ENCODE measurements around the gene FASLG. TPM values are rescaled to one million over a fixed set of nuclear protein-coding genes. Genes with fewer than 3 reads are reported as not detected.
"Not testable (repeated sequence)": the region's sequence is repeated elsewhere in the genome, so short reads cannot be mapped to it uniquely, and the experiment has no call there.

Gene FASLG
- total RNA-seq, 1 experiment from 2014 or later = not detected

DNA sequence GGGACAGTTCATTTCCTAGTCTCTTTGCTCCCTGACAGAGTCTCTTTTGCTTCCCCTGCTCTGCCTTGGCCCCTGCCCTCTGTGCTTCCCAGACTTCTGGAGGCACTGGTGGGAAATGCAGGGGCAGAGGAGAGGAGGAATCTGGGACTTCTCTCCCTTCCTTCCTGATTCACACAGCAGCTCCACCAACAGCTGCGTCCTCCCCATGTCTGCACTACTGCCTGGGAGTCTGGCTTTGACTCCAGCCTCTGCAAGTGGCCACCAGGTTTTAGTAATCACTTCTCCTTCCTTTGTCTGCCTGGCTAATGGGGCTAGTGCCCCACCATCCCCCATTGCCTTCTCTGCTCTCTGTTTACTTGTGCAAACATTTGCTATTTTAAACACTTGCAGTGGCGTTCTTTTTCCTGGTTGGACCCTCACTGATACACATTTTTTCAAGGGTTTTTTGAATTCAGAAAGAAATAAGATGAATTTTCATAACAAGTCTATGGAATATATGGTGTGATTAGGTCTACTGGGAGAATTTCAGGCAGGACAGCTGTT is 21.9 kb downstream of the FASLG start:
- no peak for DNase-seq (ENCODE audit: low read depth)

DNA sequence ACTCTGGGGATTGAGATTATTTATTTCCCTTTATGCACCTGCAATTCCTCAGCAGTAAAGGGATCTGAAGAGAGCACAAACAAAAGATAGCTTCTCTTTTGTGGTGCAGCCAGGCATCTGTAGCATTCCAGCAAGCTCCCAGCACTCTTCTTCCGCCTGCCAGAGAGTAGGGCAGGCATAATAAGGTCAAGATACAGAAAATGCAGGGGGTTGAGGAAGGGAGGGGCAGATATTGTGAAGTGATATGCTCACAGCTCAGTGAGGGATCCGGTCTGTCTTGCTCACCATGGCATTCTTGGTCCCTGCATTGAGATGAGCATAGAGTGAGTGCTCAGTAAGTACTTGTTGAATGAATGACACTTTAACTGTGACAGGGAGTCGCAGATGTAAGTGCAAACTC is 23.9 kb downstream of the FASLG start:
- DNase-seq (ENCODE audit: low read depth) = no peak

DNA sequence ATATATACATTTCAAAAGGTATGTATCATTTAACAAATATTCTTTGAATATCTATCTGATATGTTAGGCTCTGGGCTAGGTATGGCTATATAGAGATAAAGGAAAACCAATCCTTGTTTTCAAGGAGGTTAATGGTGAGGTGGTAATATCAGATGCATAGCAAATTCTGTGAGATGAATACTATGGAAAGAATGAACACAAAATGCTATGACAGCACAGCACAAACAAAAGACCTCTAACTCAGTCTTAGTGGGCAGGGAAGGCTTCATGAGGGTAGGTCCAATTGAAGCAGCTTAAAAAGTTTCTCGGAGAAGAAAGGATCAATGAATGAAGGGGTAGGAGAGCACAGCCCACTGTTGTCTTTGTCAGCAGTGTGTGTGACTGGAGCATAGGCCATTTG is 27.2 kb downstream of the FASLG start:
- no peak for DNase-seq (ENCODE audit: low read depth)

DNA sequence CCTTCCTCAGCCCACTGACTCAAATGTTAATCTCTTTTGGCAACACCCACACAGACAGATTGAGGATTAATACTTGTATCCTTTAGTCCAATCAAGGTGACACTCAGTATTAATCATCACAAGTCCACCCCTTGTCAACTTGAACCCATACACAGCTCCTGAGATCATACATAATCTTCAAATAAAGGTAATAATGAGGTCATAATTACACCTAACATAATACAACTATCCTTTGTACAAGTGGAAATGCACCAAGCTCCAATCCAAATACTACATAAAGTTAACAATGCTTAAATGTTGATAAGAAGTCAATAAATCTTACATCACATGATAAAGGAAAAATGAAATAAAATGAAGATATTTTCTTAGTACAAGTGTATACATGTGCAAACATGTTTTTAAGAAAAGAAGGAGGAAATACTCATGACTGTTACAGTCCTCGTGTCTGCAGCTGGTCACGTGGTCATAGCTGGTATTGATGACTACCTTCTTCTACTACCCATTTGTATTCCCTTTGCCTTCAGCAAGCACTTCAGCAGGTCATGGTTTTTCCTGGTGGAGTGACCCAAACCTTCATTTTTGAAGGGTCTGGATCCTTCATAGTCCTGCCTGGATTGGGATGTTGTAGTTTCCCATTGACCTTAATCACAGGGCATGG is 29.7 kb downstream of the FASLG start:
- not testable (repeated sequence) for DNase-seq (ENCODE audit: low read depth)

DNA sequence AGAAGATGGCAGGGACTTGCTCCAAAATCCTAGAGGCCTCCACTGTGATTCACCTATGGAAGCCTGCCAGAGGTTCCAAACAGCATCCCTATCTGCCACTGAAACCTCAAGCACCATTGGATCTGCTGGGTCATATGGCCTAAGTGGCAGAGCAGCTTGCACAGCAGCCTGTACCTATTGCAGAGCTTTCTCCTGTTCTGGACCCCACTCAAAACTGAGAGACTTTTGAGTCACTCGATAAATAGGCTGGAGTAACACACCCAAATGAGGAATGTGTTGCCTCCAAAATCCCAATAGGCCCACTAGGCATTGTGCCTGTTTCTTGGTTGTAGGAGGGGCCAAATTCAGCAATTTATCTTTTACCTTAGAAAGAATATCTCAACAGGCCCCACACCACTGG is 32.0 kb downstream of the FASLG start:
- not testable (repeated sequence) for DNase-seq (ENCODE audit: low read depth)

DNA sequence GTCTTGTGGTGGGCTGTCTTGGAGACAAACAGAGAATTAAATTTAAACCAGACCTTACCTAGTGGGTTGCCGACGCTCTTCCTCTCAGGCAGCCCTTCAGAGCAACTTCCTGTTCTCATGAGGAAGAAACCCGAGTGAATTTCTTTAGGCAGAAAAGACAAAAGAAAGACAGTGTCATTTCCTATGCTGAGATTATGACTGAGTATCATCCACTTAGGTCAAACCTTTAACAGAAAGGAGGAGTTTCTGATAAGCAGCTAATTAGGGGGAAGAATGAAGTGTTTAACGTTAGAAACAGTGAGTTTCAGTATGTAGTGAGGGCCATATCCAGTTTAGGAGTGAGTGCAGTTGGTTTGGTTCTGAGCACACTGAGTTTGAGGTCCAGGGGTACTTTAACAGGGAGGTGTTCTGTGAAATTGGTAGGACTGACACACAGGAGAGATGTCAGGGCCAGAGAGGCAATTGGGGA is 38.7 kb downstream of the FASLG start:
- no peak for DNase-seq (ENCODE audit: low read depth)

DNA sequence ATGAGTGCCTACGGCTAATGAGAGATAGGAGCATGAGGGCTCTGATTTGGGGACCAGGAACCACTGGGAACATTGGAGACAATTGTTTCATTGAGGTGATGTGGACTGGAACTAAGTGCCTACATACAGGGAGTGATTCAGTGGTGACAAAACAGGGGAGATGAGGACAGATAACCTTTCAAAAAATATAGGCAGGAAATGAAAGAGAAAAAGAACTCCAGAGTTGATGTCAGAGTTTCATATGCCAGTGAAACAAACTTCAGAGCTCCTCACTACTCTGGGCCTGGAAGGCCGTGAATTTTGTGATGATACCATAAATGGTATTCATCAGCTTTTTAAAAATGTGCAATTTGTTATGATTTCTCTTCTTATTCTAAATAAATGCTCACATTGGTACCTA is 39.3 kb downstream of the FASLG start:
- DNase-seq (ENCODE audit: low read depth) = peak; percentile 65

DNA sequence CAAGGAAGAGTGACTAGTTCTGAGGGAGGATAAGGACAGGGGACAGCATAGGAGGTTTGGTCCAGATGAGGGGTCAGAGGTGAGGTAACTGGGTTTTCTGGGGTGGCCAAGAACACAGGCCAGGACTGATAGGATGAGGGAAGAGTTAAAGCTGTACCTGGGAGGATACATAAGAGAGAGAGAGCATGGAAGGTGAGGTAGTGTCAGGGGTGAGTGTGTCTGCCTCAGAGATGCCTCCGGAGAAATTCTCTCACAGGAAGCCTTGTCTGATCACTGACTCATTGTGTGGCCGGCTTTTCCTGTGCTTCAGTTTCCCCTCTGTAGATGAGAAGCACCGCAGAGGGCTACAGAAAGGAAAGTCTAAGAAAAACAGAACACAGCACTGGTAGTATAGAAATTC is 40.2 kb downstream of the FASLG start:
- DNase-seq (ENCODE audit: low read depth) = peak; percentile 77

DNA sequence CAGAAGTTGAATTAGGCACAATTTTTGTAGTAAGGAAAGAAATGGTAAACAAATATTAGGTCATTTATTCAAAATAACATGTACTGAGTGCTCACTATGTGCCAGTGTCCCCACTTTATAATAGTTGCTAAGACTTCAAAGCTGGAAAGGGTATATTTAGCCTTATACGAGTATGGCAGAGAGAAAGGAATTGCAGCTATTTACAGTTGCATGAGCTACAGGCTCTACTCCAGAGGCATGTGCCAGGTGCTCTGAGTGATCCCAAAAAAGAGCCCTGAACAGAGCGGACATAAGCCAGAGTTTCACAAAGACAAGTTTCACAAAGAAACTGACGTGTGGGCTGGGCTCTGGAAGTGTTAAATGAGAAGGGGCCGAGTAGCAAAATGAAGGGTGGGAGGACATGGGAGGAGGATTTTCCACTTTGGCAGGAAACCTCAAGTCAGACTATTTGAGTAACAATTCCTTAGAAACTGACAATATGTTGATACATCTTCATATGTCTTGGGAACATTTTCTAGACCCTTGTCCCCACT is 40.9 kb downstream of the FASLG start:
- DNase-seq (ENCODE audit: low read depth) = no peak

DNA sequence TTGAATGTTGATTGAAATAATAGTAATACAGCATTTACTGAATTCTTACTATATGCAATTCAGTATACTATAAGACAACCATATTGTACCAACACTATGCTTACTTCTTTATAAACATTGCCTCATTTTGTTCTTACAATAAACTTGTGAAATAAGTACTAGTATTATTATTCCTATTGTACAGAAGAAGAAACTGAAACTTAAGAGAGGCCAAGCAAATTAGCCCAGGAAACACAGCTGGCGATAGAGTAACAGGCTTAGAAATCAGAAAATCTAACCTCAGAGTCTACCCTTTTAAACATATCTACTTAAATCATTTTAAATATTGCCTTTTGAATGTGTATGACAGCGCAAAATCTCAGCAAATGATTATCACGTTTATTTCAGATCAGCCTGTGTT is 41.7 kb downstream of the FASLG start:
- no peak for DNase-seq (ENCODE audit: low read depth)

DNA sequence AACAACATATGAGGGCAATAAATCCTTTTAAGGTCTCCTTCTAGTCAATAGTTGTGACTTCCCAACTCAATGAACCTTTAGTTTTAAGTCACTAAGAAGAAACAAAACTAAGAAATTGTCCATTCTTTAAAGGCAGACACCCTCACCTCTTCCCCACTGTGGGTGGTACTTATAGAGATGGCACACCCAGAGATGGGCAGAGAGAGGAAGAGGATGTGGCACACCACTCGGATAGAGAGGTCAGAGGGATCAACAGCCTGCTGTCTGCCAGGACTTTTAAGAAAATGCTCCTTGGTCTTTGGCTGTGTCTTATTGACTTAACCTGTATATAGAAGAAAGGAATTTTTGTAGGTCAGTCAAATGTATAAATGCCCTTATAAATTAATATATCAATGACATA is 45.1 kb downstream of the FASLG start:
- no peak for DNase-seq (ENCODE audit: low read depth)

DNA sequence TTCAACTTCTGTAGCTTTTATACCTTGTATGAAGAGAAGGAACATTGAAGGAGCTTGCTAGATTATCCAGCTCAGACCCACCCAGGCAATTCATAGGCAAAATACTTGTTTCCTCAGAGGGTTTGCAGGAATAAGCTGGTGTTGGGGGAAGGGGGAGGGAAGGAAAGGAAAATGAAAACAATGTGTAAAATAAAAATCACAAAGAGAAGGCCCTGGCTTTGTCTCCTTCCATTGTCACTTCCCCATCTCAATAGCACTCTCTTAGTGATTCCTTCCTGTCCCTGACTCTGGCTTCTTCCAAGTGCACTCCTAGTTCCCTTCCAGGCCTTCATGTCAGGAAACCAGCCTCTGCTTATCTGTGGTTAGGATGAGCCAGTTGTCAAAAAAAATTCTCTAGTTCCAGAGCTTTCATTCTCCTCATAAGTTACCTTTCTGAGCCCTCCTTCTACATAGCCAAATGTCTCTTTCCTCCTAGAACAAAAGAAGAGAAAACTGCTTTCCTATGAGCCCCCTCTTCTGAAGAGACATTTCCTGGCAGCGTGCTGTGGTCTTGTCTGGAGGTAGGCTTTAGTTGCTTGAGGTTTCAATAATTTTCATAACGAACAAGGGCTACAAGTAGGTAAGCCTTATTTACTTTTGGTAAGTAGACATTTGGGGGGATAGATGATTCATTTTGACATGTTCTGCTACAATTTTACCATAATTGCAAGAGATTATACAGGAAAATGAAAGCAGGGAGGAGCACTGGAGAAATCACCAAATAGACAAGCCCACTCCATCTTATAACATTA is 45.7 kb downstream of the FASLG start:
- no peak for DNase-seq (ENCODE audit: low read depth)

DNA sequence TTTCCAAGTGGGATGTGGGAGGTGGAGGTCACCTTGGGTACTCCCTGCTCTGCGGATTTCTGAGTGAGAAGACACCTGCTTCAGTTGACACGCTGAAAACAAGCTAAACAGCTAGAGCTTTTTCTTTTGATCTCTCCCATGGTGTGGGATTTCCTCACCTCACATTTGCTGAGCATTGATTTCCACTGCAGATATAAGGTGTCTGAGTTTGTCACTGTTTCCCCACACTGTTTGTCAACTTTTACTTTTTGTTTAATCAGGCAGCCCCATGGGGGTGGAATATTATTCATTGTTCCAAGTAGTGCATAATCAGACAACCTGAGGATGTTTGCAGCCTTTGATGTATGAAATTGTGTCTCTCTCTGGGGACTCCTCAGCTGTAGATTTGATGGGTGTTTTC is 49.5 kb downstream of the FASLG start:
- DNase-seq (ENCODE audit: low read depth) = no peak

DNA sequence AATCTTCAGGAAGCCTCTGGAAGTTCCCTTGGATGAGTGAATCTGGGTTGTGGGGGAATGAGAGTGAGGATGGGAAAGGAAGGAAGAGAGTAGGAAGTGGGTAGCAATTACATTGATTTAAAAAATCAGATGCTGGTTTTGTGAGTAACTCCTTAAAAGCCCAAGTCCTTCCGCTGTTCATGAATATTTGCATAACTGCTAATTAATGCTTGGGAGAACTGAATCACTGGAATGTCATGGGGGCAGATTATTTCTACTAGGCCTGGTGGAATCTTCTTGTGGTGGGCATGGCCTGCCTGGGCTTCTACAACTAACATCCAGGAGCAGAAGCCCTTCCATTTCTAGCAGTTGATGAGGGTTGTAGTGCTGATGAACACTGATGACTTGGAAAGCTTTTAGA is 52.7 kb downstream of the FASLG start:
- no peak for DNase-seq (ENCODE audit: low read depth)

DNA sequence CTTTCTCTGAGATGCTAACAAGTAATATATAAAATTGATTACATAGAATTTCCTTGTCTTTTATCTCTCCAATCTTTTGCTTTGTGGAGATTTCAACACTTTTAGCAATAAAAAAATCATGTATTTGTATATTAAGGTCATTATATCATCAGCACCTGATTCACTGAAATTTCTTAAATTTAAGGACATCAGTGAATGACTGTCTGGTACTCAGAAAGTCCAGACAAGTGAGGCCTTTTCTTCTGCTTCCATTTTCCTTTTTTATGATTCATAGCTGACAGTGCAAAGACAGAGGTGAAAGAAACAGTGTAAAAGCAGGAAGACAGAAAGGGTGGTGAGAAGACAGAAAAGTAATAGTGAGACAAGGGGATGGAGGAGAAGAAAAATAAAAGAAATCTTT is 54.6 kb downstream of the FASLG start:
- no peak for DNase-seq (ENCODE audit: low read depth)

Other genes with a start within 250 kb of the FASLG start
- gene C1orf105, start 238.4 kb upstream of the FASLG start, total RNA-seq (2014; rRNA removed; shearing (Covaris generic)) = not detected in 2 replicates
- 36.3 and 40.9 TPM in 2 replicates for gene PIGC, start 215.0 kb upstream of the FASLG start, total RNA-seq (2014; rRNA removed; shearing (Covaris generic))
- gene SUCO, start 126.0 kb upstream of the FASLG start, total RNA-seq (2014; rRNA removed; shearing (Covaris generic)) = 16.8 and 23.4 TPM in 2 replicates

Measured in RPMI7951 (cell line).